GM21447 (cell line): ENCODE measurements around the gene MXD4.

Experiments used
- ATAC-seq: cut with Tn5 transposase; IDR thresholded peaks from one replicate; pipeline ENCODE4 v1.9.1; 2021; ENCODE audit not compliant: unreplicated experiment

The MXD4 gene

DNA sequence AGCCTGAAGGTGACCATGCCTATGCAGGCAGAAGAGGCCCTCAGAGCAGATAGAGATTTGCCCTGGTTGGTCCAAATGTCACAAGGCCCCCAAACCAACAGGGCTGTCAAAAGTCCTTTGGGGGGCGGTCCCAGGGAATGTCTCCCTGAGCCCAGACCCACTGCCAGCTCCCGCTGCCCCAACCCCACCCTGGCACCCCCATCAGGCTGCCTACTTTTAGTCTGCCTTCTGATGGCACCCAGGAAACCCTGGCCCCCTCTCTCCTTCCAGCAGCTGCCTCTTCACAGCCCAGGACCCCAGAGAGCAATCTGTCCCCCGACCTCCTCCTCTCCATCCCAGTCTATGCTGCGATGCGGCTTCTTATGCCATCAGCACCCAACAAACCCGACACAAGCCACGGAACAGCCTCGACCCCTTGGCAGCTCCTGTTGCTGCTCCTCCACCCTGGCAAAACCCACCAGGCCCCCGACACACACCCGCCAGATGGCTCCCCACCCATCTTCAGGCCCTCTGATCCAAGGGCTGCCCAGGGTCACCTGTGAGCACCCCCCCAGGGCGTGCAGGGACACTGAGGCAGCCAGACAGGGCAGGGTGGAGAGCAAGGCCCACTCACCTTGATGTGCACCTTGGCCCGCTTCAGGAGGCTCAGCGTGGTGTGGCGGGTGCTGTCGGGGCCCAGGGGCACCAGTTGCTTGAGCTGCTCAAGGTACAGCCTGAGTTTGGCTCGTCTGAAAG is 9.9 kb downstream of the MXD4 start:
- no peak for ATAC-seq

DNA sequence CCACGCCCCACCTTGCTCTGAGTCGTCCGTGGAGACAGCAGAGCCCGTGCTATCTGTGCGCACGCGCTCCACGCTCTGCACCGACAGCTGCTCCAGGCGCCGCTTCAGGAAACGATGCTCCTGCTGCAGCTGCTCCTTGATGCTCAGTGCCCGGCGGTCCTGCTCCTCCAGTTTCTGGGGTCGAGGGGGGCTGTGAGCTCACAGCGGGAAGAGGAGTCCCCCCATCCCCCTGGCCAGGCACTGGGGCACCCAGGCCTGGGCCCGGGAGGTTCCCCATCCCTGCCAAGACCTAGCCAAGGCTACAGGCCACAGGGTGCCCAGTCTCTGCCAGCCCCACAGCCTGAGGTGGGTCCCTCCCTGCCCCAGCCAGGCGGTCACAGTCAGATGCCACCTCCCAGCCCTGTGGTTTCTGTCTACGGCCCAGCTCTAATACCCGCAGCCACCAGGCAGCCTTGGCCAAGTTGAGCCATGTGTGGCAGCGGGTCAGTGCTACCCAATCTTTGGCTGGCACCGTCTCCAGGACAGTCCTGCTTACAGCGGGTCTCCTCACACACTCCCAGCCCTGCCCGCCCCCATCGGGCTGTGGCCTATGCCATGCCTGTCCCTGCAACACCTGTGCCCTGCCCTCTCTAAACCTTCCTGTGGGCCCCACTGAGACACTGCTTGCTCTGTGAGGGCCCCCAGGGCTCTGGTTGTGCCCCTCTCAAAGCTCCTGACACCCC is 10.7 kb downstream of the MXD4 start:
- no peak for ATAC-seq

DNA sequence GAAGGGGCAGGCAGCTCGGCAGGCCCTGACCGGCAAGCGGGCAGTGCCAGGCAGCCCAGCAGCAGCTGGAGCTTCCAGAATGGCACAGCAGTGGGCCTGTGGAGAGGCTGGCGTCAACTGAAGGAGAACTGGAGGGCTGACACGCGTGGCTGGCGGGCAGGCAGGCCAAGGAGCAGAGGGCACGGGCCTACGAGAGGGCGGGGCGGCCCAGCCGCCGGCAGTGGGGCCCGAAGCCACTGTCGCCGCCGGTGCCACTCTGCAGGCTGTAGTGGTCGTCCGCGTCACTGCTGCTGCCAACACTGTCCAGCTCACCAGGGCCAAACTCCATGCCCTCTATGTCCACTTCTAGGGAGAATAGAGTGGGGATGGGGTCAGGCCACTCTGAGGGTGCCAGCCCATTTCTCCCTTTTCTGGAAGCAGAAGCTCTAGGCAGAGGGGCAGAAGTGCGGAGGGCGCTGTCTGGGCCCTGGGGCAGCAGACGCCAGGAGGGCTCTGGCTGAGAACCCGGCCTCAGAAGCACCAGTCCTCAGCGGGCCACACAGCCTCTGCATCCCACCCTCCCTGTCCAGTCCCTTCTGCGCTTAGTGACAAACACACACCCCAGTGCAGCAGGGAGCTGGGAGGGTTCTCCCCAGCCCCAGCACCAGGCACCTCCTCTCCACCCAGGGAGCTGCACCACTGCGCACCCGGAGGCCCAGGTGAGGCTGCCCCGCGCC is 11.4 kb downstream of the MXD4 start:
- ATAC-seq: no peak

DNA sequence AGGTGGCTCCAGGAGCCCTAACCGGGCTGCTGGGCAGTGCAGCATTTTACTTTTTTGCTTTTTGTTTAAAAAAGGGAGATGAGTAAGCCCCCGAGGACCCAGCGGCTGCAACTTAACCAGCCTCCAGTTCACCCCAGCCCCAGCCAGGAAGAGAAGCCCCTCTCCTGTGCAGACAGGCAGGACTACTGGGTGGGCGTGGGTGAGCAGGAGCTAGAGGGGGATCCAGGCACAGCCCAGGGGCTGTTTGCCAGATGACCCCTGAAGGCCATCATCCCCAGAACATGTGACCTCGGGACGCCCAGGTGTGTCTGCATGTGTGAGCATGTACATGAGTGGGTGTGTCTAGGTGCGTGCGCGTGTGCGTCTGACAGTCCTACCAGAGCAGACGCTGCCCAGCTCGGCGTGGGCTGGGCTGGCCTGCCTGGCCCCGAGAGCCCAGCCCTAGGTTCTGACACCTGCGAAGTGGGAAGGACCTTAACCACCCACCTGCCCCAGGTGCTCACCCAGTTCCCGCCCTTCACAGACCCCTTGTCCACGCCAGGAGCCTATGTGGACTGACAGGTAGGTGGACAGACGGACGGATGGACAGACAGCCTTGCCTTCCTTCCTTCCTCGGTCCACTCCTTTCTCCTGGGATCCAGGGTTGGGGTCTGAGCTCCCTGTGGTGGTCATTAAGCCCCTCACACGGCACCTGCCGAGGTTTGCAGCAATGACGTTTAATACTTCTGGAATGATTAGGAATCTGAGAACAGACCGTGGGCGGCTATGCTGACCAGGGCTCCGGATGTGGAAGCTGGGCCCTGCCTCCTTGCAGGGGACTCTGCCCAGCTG is 12.2 kb downstream of the MXD4 start:
- no peak for ATAC-seq

DNA sequence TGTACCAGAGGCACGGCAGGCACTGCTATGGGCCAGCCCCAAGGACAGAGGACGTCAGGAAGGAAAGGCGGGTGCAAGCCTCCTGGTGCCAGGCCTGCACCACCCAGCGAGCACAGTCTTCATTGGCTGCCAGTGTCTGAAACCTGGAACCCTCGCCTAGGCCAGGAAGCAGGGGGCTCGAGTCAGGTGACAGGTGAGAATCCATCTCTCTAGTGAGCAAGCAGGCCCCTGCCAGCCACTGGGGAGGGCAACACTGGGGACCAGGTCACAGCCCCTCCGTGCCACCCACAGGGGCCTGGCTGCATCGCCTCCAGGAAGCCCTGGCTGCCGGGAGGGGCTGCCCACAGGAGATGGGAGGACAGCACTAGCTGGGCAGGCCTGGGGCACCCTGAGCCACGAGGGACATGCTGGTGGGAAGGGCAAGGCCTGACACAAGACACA is 13.1 kb downstream of the MXD4 start:
- ATAC-seq: no peak

DNA sequence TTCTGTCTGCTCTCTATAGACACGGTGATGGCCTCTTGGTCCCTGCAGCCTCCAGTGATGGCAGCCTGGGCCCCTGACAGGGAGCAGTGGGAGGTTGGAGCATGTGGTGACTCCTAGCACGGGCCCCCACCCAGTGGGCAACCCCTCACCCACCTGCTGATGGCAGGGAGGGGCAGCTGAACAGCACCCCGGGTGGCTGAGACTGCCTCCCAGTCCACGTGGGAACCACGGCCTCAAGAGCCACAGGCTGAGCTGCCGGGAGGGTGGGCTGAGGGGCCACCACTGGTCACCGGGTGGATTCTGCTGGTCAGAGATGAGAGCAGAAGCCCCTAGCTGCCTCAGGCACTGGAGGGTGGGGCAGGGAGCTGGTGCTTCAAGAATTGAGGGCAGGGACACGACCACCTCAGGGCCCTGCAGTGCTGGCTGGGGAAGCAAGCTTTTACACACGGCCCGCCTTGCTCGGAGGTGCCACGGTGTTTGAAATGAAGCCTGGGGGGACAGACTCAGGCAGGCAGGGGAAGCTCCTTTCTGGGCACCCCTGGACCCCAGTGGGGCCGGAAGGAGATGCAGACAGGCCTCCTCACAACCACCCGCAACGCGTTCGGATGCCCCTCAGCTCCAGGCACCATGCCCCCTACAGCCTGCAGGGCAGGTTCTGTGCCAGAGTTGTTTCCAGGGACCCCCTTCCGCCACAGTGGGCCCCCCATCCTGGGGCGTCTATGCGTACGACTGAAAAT is 13.7 kb downstream of the MXD4 start:
- ATAC-seq: no peak

DNA sequence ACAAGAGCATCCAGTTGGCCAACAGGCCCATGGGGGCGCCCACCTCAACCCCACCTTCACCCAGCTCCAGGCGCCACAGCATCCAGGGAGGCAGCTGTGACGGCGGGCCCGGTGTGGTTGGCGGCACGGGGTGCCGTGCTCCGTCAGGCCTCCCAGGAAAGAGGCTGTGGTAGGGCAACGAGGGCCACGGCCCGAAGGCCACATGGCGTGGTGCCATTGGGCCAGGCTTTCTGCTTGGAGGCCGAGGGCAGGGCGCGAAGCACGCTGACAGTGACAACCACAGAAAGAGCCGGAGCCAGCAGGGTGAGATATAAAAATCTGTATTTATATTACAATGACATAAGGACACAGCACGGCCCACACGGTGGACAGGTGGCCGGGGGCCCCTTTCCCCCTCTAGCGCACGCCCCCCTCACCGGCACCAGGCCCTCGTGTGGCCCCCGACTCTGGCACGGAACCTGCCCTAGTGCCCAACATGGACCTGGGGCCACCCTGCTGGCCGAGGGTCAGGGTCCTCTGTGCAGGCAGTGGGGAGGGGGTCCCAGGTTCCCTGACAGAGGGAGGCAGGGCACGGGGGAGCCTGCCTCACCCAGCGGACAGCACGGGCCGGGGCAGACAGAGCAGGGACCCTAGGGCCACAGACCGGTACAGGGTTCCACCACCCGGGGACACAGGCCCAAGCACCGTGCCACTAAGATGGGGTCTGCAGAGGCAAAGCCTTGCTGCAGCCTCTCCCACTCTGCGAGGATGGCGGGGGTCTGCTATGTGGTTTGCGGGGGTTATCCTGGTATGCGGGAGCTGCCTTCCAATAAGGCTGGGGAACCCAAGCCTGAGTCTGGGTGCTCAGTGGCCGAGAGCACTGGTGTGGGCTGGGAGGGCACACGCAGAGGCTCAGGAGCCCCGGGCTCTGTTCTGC is 14.5 kb downstream of the MXD4 start:
- ATAC-seq: no peak

DNA sequence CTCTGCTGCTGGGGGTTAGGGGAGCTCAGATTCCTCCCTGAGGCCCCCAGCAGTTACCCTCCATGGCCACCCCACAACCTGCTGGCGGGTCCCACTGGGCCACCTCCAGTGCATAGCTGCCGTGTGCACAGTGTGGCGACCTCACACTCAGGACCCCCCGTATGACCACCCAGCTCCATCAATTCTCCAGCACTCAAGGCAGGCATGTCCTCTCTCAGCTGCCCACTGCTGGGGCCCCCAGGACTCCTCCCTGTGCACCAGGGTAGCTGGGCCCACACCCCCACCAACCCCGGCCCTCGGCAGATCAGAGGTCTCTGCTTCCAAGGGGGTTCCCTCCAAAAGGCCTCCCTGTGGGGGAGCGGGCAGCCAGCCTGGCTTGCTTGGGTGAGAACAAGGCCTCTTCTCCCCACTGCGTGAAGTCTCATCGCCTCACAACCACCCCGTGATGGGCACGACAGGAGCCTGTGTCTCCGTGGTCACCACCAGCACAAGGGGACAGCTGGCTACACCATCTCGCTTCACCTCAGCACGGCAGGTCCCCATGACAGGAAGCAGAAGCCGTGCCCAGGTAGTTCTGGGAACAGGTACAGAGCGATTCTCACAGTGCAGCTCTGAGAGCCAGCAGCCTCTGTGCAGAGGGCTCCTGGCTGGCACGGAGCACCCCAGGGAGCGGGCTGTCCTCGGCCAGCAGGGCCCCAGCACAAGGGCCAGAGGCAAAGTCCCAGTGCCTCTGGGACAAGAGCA is 15.4 kb downstream of the MXD4 start:
- no peak for ATAC-seq

DNA sequence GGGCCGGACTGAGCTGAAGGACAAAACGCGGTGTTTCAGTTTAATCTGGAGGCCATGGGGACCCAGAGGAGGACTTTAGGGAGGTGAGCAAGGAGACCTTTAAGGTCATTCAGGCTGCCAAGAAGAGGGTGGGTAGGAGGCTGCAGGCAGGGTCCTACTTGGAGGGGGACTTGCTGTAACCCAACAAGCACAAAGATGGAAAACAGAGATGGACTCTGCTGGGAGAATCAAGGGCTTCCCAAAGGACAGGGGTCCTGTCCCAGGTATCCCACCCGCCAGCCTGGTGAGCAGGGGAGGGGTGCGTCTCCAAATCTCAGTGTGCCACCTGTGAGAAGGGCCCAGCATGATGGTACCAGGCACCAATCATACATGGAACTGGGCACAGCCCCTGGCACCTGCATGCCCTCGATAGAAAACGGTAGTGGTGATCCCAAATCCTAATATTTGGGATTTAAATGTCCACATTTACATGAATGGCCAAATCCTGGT is 16.1 kb downstream of the MXD4 start:
- ATAC-seq: no peak

DNA sequence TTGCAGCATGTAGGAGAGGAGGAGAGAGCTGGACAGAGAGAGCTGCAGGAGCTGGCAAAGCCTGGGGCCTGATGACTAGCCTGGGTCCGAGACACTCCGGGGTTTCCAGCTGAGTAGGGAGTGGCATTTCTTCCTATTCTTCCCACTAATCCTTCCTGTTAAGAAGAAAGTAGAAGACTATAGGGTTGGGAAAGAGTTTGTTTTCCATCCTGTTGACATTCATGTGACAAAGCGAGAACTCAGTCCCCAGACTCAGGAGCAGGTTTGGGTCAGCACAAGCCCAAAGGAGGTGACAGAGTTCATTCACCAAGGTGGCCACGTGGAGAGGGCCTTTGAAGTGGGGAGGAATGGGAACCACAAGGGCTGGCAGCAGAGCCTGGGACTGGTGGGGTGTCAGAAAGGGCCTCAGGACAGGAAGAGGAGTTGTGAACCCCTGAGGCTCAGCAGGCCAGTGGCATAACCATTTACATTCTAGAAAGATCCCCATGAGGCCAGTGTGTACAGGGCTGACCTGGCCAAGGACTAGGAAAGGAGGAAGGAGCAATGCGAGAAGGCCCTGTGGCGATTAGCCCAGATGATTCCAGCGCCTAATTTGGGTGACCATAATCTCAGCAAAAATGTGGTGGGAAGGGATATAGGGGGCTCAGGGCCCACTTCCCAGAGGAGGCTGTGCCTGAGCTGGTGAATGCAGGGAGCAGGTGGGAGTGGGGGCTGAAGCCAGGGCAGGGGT is 16.7 kb downstream of the MXD4 start:
- no peak for ATAC-seq

DNA sequence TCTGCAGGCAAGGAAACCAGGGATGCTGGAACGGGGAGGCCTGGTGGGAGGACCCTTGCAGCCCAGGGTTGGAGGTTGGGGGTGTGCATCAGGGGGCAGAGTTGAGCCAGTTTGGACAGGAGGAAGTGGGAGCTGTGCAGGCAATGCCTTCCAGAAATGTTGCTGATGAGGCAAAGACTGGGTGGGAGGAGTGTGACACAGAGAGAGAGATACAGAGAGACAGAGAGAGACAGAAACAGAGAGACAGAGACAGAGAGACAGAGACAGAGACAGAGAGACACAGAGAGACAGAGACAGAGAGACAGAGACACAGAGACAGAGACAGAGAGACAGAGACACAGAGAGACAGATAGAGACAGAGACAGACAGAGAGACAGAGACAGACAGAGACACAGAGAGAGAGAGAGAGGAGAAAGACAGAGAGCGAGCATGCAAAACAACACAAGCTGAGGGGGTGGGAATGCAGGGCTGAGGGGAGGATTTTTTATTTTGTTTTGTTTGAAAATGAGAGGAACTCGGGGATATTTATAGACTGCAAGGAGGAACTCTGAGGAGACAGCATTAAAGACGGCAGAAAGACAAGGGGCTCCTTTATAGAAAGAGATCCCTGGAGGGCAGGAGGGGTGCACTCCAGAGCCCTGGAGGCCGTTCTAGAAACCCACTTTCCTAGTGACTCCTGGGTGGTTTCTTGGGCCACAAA is 18.1 kb downstream of the MXD4 start:
- no peak for ATAC-seq

DNA sequence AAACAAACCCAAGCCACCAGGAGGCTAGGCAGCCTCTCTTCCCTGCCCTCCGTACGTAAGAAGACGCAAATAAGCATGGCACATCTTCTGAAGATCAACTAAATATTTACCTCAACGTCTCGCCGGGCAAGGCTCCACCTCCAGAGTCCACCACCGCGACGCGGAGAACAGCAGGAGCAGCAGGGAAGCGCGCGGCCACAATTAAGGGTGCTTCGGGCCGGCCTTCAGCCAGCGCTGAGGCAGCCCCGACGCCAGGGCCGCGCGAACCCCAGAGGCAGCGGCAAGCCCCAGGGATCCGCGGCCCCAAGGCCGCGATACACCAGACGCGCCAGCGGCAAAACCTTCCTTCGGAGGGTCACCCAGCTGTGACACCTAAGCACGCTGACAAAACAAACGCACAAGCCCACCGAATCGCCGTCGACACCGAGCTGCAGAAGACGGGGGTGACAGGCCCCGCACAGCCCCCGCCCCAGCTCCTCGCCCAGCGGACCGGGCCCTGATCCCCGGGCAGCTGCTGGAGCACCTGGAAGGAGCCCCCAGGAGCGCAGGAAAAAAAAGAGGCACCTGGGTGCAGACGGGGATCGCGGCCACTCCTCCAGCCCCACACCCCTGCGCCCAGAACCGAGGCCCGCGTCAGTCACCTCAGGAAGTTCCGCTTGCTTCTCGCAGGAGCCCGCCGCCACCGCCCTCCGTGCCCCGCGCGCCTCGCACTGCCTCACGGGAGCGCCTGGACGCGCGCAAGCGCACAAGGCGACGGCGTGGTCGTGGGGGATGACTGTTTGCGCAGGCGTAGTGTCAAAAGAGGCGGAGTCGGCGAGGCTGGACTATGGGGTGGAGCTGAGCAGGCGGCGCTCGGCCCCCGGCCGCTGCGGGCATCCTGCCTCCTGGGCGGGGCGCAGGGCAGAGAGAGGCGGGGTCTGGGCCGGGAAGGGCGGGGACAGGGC is 20.2 kb downstream of the MXD4 start, which contains the start of the genes HAUS3 and POLN:
HAUS3 (minus strand) TSS at position 712 of the 944 bp plus-strand sequence. CDS start 1,175 bp downstream, outside the sequence.
POLN (minus strand) TSS at position 712 of the 944 bp plus-strand sequence. CDS start 12,890 bp downstream, outside the sequence.
- peak; percentile 84 for ATAC-seq

DNA sequence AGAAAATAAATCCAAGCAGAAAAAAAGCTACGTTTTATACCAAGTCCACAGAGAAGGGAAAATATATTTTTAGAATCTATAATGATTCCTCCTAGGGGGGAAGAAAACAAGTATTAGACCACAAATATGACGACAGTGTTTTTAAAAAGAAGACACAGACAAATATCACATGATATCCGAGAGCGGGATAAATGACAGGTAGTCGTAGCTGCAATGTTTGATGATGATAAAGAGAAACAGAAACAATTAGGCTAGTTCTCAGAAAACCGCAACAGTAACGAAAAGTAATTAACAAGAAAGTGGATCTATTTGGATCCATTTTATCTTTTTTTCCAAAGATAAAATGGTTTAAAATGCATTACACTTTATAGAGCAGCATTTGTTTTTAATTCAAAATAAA is 20.9 kb downstream of the MXD4 start:
- ATAC-seq: no peak

DNA sequence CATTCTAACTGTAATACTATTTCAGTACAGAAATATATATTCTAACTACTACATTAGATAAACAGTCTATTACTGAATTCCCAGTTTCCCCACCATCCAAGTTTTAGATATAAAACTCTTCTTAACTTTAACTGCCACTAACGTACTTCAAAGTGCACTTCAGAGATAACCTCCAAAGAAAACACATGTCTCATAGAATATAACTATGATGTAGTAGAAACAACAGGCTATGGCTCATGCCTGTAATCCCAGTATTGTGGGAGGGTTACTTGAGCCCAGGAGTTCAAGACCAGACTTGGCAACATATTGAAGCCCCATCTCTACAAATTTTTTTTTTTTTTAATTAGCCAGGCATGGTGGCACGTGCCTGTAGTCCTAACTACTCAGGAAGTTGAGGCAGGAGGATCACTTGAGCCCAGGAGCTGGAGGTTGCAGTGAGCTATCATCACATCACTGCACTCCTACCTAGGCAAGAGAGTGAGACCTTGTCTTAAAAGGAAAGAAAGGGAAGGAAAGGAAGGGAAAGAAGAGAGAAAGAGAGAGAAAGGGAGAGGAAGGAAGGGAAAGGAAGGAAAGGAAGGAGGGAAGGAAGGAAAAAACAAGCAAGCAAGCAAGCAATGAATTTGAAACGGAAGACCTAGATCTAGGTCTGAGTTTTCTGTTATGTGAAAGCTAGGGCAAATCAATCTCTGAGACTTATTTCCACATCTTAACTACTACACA is 24.8 kb downstream of the MXD4 start:
- ATAC-seq: no peak

DNA sequence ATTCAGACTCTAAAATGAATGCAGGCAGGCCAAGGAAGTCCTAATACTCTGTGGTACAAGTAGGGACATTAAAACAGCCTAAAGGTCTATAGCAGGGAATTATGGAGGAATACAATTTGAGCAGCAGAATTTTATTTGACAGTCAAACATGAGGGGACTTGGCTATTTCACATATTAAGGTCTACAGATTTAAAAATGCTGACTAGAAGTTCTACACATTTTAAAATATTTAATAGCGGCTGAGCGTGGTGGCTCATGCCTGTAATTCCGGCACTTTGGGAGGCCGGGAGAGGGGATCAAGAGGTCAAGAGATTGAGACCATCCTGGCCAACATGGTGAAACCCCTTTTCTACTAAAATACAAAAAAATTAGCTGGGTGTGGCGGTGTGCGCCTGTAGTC is 30.8 kb downstream of the MXD4 start:
- no peak for ATAC-seq
